ENCODE results near the gene ACADL.

Gene ACADL

GRCh38 chr2:210224941-210225672, at the start of gene ACADL:
Gene ACADL (minus strand): TSS chr2:210225447. CDS start chr2:210225263, 184 bp downstream.
- DNase-seq (ENCODE audit: low read depth), result no peak

GRCh38 chr2:210271300-210271699, 46.1 kb upstream of the ACADL start:
- no peak for DNase-seq (ENCODE audit: low read depth)

DNA sequence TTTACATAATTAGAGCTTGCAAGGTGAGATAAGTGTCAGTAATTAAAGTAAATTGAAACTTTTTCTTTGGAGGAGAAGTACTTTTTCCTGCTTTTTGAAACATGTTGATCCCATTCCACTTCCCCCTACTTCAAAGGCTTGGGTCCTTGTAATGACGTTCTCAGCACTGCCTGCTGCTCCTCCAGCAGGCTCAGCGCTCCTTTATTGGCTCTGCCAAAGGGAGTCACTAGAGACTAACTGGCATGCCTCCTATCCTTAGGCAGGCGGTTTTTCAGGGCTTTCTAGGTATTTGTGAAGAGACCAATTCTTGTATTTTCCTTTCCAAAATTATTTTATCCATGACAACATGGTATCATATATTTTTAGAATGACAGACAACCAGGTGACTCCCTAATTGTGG, 43.9 kb upstream of the ACADL start:
- no peak for DNase-seq (ENCODE audit: low read depth)

DNA sequence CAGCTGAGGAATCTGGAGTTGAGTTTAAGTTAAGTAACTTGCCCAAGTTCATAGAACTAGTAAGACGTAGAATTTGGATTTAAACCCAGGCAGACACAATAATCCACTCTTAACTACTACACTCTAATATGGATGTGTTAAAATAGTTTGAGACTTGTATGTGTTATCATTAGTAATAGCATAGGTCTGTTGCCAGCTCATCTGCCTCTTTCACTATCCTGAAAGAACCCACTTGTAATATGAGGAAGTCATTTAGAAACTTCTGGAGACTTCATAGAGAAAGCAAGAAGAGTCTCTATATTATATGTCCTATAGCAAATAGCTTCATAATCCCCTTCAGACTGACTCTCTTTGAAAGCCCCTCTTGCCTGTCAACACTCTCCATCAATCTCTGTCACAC, 43.0 kb upstream of the ACADL start:
- DNase-seq (ENCODE audit: low read depth), result no peak

DNA sequence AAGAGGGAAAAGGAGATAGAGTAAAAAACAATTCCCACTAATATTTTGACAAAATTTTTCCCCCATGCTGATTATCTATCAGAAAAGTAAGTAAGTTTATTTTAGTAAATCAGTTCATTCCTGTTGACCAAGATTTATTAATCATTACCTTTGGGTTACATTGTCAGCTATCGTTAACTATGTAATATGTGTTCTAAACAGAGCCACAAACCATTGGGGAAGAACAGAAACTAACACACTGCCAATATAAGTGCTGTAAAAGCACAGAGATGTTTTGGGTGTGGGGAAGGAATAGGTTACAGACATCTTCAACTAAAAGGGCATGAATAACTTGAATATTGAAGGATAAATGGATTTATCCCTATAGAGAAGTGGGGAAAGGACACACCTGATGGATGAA, 42.5 kb upstream of the ACADL start:
- no peak for DNase-seq (ENCODE audit: low read depth)

DNA sequence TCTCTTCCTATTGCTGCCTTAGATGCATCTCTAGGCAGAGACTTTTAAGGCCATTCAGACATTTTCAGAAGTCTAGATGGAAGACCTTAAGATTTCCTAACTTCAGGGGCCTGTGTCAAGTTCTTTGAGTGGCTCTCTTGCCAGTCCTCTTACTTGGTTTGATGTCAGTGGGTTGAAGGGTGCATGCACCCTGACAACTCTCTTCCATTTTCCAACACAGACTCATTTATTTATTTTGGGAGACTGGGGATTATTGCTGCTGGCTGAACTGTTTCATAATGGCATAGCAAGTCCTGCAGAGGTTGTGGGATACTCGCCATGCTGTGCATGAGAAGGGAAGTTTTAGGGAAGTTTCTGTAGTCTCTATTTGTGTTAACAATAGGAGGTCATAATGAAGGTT, 39.0 kb upstream of the ACADL start:
- no peak for DNase-seq (ENCODE audit: low read depth)

- no peak for DNase-seq (ENCODE audit: low read depth)
Observed at GRCh38 chr2:210263841-210264240, 38.6 kb upstream of the ACADL start.

- DNase-seq (ENCODE audit: low read depth), result no peak
Observed at GRCh38 chr2:210262036-210262435, 36.8 kb upstream of the ACADL start.

DNA sequence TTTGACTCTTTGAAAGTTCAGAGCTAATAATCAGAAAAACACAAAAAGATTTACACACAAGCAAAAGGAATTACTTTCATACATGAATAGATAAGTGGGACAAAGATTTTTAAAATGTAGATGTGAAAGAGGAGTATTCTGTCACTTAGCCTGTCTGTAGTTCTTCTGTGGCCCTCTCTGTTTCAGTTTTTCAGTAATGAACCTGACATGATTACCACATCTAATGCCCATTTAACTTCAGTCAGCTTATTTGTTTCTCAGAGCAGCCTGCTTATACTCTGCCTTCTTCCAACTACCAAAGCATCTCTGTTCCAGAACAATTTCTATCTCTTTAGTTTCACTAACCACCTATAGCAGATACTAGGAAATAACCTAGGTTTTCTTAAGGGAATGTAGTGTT, 34.4 kb upstream of the ACADL start:
- no peak for DNase-seq (ENCODE audit: low read depth)

DNA sequence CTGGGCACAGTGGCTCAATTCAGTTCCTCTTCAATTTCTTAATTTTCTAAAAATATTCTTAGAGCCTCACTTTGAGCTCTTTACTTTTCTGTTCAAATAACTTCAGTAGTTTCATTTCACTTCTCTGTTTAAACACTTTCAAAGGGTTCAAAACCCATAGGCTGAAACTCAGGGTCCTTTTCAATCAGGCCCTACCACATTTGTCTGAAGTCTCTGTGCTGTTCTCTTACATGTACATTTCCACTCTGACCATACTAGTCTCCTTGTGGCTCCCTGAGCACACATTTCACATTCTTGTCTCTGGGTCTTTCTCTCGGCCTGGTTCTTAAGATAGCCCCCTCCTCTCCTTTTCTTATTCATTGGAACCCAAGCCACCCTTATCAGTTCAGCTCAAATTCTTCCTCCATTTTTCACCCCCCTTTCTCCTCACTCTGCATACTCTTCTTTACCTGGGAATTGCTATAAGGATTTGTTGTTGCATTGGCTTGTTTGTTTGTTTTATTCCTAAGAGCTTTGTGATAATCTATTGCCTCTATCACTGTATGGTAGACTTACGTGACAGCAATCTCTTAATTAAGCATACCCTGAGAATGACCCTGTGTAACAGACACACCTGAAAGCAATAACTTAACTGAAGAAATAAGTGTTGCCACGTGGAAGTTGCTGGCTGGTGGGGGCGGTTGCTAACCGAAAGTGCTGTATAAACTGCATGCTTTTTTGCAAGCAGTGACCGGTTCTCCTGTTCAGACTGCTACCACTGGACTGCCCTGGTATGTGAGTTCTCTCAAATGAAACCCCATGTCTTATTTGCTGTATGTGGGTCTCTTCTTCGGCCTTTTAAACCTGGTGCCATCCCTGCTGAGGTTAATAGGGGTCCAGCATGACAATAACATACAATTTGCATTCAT, 27.7 kb upstream of the ACADL start:
- DNase-seq (ENCODE audit: low read depth), result no peak

- DNase-seq (ENCODE audit: low read depth), result no peak
Observed at GRCh38 chr2:210250622-210251021, 25.4 kb upstream of the ACADL start.

DNA sequence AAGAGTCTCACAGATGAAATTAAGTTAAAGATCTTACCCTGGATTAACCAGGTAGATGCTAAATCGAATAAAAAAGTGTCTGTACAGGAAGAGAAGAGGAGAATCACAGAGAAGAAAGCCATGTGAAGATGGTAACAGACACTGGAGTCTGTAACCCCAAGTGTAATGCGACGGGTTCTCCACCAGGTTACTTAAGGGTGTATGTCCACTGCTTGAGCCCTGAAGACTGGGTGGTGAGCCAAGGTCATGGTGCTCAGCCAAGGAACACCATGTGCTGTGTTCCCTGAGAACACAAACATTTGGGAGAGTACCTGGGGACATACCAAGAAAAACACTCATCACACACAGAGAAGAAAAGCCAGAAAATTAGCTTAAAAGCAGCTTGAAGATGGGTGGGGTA, 8.2 kb upstream of the ACADL start:
- no peak for DNase-seq (ENCODE audit: low read depth)

GRCh38 chr2:210230984-210231383, 5.7 kb upstream of the ACADL start:
- DNase-seq (ENCODE audit: low read depth), result no peak

- DNase-seq (ENCODE audit: low read depth), result no peak
Observed at GRCh38 chr2:210230518-210230917, 5.3 kb upstream of the ACADL start.

GRCh38 chr2:210228586-210228985, 3.3 kb upstream of the ACADL start:
- no peak for DNase-seq (ENCODE audit: low read depth)

DNA sequence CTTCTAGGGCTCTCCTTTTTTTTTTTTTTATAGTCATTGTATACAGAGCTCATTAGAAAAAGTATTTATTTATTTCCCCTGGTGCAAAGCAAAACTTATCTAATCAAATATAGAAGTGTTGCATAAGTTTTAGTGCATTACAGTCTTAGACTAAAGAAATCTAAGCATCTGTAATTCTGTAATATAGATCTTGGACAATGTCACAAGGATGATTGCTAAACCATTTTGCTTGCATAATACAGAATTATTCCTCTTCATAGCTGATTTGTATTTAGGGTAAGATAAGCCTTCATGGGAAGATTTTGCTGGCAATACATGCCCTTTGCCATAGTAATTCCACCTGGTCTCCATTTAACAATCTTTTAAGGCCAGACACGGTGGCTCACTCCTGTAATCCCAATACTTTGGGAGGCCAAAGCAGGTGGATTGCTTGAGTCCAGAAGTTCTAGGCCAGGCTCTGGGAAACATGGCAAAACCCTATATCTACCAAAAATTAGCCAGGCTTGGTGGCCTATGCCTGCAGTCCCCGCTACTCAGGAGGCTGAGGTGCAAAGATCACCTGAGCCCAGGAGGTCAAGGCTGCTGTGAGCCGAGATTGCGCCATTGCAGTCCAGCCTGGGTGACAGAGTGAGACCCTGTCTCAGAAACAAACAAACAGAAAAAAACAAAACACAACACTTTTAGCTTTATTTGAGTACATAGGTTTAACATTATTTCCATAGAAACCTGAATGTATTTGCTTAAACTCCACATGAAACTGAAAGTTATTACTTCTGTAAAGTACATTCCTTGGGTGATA, 2.2 kb upstream of the ACADL start:
- no peak for DNase-seq (ENCODE audit: low read depth)

- no peak for DNase-seq (ENCODE audit: low read depth)
Observed at GRCh38 chr2:210226223-210226622, 976 bp upstream of the ACADL start.

DNA sequence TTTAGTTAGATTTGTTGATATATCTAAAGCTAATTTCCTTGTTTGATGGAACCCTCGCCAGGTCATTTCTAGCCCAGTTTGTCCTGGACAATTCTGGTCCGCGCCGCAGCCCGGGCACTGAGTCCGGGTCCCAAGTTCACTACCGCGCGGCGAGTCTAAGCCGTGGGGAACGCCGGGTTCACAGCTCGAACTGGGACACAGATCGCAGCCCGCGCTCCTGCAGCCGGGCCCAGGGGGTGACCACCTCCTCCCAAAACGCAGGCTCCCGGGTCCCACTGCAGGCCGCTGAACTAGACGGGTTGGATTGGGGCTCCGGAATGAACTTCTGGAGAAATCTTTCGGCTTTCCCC, 681 bp downstream of the ACADL start:
- DNase-seq (ENCODE audit: low read depth), result no peak

DNA sequence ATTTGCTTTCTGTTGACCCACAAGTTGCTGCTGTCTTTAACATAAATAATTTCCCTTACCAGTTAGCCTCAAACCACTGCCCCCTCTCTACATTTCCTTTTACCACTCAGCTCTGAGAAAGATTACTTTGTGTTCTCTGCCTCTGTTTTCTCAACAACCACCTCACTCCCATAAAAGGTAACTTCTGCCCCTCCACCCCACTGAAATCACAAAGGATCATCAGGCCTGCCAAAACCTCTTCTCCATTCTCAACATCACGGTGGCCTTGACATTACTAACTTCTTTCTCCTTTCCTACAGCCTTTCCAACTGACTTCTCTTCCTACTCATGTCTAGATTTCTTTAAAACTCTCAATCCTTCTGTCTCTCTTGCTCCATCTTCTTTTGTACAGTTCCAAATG, 10.1 kb downstream of the ACADL start:
- no peak for DNase-seq (ENCODE audit: low read depth)

DNA sequence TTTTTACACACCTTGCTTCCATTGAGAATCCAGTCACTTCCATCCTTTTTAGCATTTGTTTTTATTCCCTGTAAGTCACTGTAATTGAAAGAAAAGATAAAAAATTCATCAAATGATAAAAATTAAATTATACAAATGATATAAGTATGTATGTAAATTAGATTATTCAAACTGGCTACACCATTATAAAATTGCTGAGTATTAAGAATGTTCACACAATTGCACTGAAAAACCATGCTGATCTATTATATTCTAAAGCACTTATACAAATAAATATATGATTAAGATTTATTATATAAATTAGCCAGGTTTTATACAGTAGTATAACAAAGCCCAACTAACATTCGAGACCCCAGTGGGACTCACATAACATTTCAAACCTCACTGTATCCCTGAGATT, 15.1 kb downstream of the ACADL start:
- DNase-seq (ENCODE audit: low read depth), result no peak

DNA sequence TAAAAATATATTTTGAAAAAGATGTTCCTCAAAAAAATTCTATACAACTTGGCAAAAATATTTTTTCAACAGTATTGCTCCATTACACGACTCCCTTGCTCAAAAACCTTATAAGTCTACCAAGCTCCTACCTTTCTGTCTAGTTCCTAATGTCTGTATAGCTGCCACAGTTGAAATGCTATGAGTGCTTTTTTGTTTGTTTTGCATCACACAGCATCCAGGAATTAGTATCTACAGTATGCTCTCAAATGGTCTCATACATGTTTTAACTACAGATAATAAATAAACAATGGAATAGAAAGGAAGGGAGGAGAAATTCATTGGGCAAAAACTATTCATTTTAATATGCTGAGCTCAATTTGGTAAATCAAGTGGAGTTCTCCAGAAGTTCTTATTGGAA, 17.3 kb downstream of the ACADL start:
- no peak for DNase-seq (ENCODE audit: low read depth)

- no peak for DNase-seq (ENCODE audit: low read depth)
Observed at GRCh38 chr2:210203558-210203957, 21.7 kb downstream of the ACADL start.

DNA sequence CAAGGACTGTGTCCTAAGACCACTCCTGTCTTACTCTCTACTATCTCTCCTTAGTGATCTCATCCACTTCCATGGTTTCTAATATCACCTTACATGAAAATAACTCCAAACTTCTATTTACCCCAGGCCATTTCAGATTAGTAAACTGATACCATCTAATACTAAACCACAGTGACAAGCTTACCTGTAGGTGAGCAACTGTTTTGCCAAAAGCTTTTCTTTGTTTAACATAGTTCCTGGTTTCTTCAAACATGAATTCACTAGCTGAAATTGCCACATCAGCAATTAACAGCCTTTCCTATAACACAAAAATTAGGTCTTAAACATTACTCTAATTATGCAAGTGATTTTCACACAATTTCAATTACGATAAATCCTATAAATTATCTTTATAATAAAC, 22.1 kb downstream of the ACADL start:
- DNase-seq (ENCODE audit: low read depth), result no peak
